ENCODE measurements around the gene SPC25. TPM values are rescaled to one million over a fixed set of nuclear protein-coding genes. Genes with fewer than 3 reads are reported as not detected.

The SPC25 gene
- total RNA-seq, 1 experiment from 2014 or later = 29.8 TPM

DNA sequence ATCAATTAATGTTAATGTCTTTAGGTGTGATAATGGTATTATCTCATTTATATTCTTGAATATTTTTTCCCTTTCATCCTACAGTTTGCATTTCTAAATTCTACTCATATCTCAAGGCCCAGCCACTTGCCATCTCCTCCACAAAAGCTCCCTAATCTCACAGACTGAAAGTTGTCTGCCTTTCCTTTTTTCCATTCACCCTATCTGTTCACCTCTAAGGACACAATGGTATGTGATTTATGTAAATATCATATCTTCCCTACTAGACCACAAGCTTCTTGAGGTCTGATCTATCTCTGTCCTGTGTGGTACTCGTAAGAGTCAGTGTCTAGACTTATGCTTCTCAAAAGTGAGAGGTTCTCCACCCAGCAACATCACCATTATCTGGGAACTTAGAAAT lies 3.9 kb upstream of the SPC25 start:
- Histone ChIP-seq H3K9me2 (ENCODE audit: insufficient read depth) (no peaks in the 10 kb centered on the region), H3K4me1 (ENCODE audit: control insufficient read depth in 1 of 2, insufficient read depth in 2 of 2, low read length in 2 of 2) (peaks cover 7 to 11% of the 10 kb centered on the region in 2 experiments; a peak in 3 of 4 replicates), H4K20me1 (ENCODE audit: insufficient read depth) (no peaks in the 10 kb centered on the region), H3K79me2 (ENCODE audit: insufficient read depth, low read length) (peaks cover 11% of the 10 kb centered on the region), H3K4me3 (replicated peaks in 1 of 2; ENCODE audit: low read depth in 1 of 2, low read length in 2 of 2) (no peak overlapping the region), H3K9ac (ENCODE audit: low read length) (no peak overlapping the region), H3K27ac (ENCODE audit: low read depth, low read length) (no peak overlapping the region), H3K9me3 (ENCODE audit: control insufficient read depth in 1 of 2, insufficient read depth in 1 of 2, low read depth in 1 of 2, low read length in 2 of 2) (no peaks in the 10 kb centered on the region), H3K4me2 (ENCODE audit: low read length) (no peak overlapping the region), H3K27me3 (ENCODE audit: insufficient read depth, low read length) (no peaks in the 10 kb centered on the region), H3K36me3 (ENCODE audit: control insufficient read depth in 1 of 2, insufficient read depth in 2 of 2, low read length in 2 of 2) (no peaks in the 10 kb centered on the region), H2AFZ (ENCODE audit: low read depth, low read length, poor library complexity, severe bottlenecking) (no peak overlapping the region)
- DNase-seq (ENCODE audit: low read depth, low spot score) (no peak), ATAC-seq (no peak)
- RAD21 ChIA-PET (ENCODE audit: low non-redundant PET in 1 of 2, low total read pairs in 2 of 2, uncharacterized antibody in 2 of 2, unreplicated experiment in 2 of 2) = no interaction called here
- POLR2A ChIA-PET = interaction anchor here (1.0 kb wide), 1 partner anchor 11 kb away, joined by 3 read pairs; no protein-coding TSS in a partner anchor
- intact Hi-C loops (cut with micrococcal nuclease) = no loop called here
- no peak for TF ChIP-seq POLR2AphosphoS5 (IDR thresholded peaks at IDR 0.05; ENCODE audit: low read depth, low read length)
- no peak for TF ChIP-seq EZH2phosphoT487 (IDR thresholded peaks at IDR 0.05; ENCODE audit: borderline replicate concordance)
- TF ChIP-seq, protein P1, sequence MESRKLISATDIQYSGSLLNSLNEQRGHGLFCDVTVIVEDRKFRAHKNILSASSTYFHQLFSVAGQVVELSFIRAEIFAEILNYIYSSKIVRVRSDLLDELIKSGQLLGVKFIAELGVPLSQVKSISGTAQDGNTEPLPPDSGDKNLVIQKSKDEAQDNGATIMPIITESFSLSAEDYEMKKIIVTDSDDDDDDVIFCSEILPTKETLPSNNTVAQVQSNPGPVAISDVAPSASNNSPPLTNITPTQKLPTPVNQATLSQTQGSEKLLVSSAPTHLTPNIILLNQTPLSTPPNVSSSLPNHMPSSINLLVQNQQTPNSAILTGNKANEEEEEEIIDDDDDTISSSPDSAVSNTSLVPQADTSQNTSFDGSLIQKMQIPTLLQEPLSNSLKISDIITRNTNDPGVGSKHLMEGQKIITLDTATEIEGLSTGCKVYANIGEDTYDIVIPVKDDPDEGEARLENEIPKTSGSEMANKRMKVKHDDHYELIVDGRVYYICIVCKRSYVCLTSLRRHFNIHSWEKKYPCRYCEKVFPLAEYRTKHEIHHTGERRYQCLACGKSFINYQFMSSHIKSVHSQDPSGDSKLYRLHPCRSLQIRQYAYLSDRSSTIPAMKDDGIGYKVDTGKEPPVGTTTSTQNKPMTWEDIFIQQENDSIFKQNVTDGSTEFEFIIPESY (IDR thresholded peaks at IDR 0.05; ENCODE audit: extremely low read depth, insufficient replicate concordance, low read length) = no peak
- TF ChIP-seq POLR2A (IDR thresholded peaks at IDR 0.05; ENCODE audit: borderline replicate concordance, extremely low read depth, insufficient read depth, insufficient read length) = no peak
- TF ChIP-seq, protein P2, sequence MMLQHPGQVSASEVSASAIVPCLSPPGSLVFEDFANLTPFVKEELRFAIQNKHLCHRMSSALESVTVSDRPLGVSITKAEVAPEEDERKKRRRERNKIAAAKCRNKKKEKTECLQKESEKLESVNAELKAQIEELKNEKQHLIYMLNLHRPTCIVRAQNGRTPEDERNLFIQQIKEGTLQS (IDR thresholded peaks at IDR 0.05) = no peak
- TF ChIP-seq ELF1 (IDR thresholded peaks at IDR 0.05; ENCODE audit: borderline replicate concordance, low read depth) = no peak
- no peak for TF ChIP-seq JUND (IDR thresholded peaks at IDR 0.05)
- TF ChIP-seq EGR1 (IDR thresholded peaks at IDR 0.05; ENCODE audit: low read depth) = no peak
- TF ChIP-seq, protein P3, sequence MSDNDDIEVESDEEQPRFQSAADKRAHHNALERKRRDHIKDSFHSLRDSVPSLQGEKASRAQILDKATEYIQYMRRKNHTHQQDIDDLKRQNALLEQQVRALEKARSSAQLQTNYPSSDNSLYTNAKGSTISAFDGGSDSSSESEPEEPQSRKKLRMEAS (IDR thresholded peaks at IDR 0.05) = no peak
- TF ChIP-seq SIN3A (IDR thresholded peaks at IDR 0.05; ENCODE audit: low read depth) = no peak
- TF ChIP-seq, protein P4, sequence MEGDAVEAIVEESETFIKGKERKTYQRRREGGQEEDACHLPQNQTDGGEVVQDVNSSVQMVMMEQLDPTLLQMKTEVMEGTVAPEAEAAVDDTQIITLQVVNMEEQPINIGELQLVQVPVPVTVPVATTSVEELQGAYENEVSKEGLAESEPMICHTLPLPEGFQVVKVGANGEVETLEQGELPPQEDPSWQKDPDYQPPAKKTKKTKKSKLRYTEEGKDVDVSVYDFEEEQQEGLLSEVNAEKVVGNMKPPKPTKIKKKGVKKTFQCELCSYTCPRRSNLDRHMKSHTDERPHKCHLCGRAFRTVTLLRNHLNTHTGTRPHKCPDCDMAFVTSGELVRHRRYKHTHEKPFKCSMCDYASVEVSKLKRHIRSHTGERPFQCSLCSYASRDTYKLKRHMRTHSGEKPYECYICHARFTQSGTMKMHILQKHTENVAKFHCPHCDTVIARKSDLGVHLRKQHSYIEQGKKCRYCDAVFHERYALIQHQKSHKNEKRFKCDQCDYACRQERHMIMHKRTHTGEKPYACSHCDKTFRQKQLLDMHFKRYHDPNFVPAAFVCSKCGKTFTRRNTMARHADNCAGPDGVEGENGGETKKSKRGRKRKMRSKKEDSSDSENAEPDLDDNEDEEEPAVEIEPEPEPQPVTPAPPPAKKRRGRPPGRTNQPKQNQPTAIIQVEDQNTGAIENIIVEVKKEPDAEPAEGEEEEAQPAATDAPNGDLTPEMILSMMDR (IDR thresholded peaks at IDR 0.05 in 2 of 3, conservative IDR thresholded peaks at IDR 0.05 in 1 of 3; ENCODE audit: borderline replicate concordance in 1 of 3, insufficient read depth in 1 of 3, low read depth in 2 of 3, low read length in 2 of 3) = no peak
- no peak for TF ChIP-seq CEBPB (IDR thresholded peaks at IDR 0.05; ENCODE audit: low read depth)
- CTCF ChIA-PET = no interaction called here
- no TSS peak for BruUV-seq (replicated peaks)

All from HCT116 (cell line).